Muscle of back (tissue), 11 donors: ENCODE data around the gene ARMC2. TPM values are rescaled to one million over a fixed set of nuclear protein-coding genes. Genes with fewer than 3 reads are reported as not detected.
"Not testable (repeated sequence)": the region's sequence is repeated elsewhere in the genome, so short reads cannot be mapped to it uniquely, and the experiment has no call there.

Experiments used
- DNase-seq, 3 donors: peaks; one replicate each; pipeline versions ENCODE4 v3.0.0 to v3.0.0-alpha.2; 2013
- polyA plus RNA-seq, 10 donors: library from polyadenylated mRNA; unstranded; fragments of 120-200 nt; gene quantifications; one replicate each; pipeline ENCODE4 v1.2.1, GENCODE V29; 2013; ENCODE audit not compliant: insufficient read length in 10 of 10

The ARMC2 gene
- polyA plus RNA-seq, 10 donors: 5.4 to 10.8 (median 7.7) TPM

- DNase-seq: no peak
Observed at GRCh38 chr6:108831104-108831503, 17.1 kb upstream of the ARMC2 start.

- DNase-seq: no peak
Observed at GRCh38 chr6:108832738-108833137, 15.5 kb upstream of the ARMC2 start.

GRCh38 chr6:108835218-108835850, 12.9 kb upstream of the ARMC2 start:
- peak; percentile 52 to 83 (median 81) for DNase-seq

- no peak for DNase-seq
Observed at GRCh38 chr6:108836061-108836460, 12.2 kb upstream of the ARMC2 start.

- no peak for DNase-seq
Observed at GRCh38 chr6:108837236-108837971, 10.8 kb upstream of the ARMC2 start.

- DNase-seq: peak in 1 of 3 donors; percentile 46
Observed at GRCh38 chr6:108838101-108838717, 10.0 kb upstream of the ARMC2 start.

- no peak for DNase-seq
Observed at GRCh38 chr6:108839083-108839642, 9.1 kb upstream of the ARMC2 start.

- DNase-seq: no peak
Observed at GRCh38 chr6:108840919-108841318, 7.3 kb upstream of the ARMC2 start.

- DNase-seq: peak in 1 of 3 donors; percentile 43
Observed at GRCh38 chr6:108841377-108841855, 6.8 kb upstream of the ARMC2 start.

GRCh38 chr6:108844135-108844534, 4.1 kb upstream of the ARMC2 start:
- no peak for DNase-seq

- DNase-seq: no peak
Observed at GRCh38 chr6:108845145-108845544, 3.1 kb upstream of the ARMC2 start.

GRCh38 chr6:108846101-108846500, 2.1 kb upstream of the ARMC2 start:
- no peak for DNase-seq

GRCh38 chr6:108846628-108847027, 1.6 kb upstream of the ARMC2 start:
- no peak for DNase-seq

GRCh38 chr6:108847738-108848115, 495 bp upstream of the ARMC2 start:
- DNase-seq: no peak

- no peak for DNase-seq
Observed at GRCh38 chr6:108850669-108851465, 2.6 kb downstream of the ARMC2 start.

- DNase-seq: no peak
Observed at GRCh38 chr6:108851756-108852155, 3.5 kb downstream of the ARMC2 start.

GRCh38 chr6:108853077-108853476, 4.9 kb downstream of the ARMC2 start:
- no peak for DNase-seq

GRCh38 chr6:108862479-108863191, 14.4 kb downstream of the ARMC2 start:
- DNase-seq: no peak

- DNase-seq: not testable (repeated sequence)
Observed at GRCh38 chr6:108865751-108866286, 17.6 kb downstream of the ARMC2 start.

- DNase-seq: no peak
Observed at GRCh38 chr6:108866798-108867197, 18.6 kb downstream of the ARMC2 start.

- peak; percentile 19 to 75 (median 57) for DNase-seq
Observed at GRCh38 chr6:108868647-108869046, 20.4 kb downstream of the ARMC2 start.
